Activated naive CD4-positive, alpha-beta T cell treated with anti-CD3 and anti-CD28 coated beads, Interleukin-2, amount 50 U/mL, for 24 hours (primary cell): ENCODE results near the gene TRIM52.

Experiments
- H3K27ac Mint-ChIP-seq: one replicate; pipeline ENCODE4 v1.8.0; 2021; ENCODE audit warnings: mild to moderate bottlenecking, mixed read lengths
- H3K27me3 Mint-ChIP-seq: one replicate; pipeline ENCODE4 v1.8.0; 2021; ENCODE audit warnings: mixed read lengths
- H3K36me3 Mint-ChIP-seq: one replicate; pipeline ENCODE4 v1.8.0; 2021; ENCODE audit warnings: mixed read lengths
- H3K4me1 Mint-ChIP-seq: one replicate; pipeline ENCODE4 v1.8.0; 2021; ENCODE audit warnings: mixed read lengths
- H3K4me3 Mint-ChIP-seq: one replicate; pipeline ENCODE4 v1.8.0; 2021; ENCODE audit warnings: mild to moderate bottlenecking, mixed read lengths
- H3K9me3 Mint-ChIP-seq: one replicate; pipeline ENCODE4 v1.8.0; 2021; ENCODE audit warnings: mixed read lengths

TRIM52 gene

GRCh38 chr5:181241393-181241975, 19.5 kb downstream of the TRIM52 start:
- Mint-ChIP-seq H3K27ac (peak overlapping the region; percentile 99), H3K9me3 (no peaks in the 10 kb centered on the region), H3K27me3 (no peaks in the 10 kb centered on the region), H3K36me3 (peaks cover 45% of the 10 kb centered on the region), H3K4me1 (peaks cover 56% of the 10 kb centered on the region), H3K4me3 (peak overlapping the region; percentile 96)

GRCh38 chr5:181239062-181239663, 21.8 kb downstream of the TRIM52 start:
- Mint-ChIP-seq H3K4me3 (peak overlapping the region; percentile 53), H3K27me3 (no peaks in the 10 kb centered on the region), H3K4me1 (peaks cover 38% of the 10 kb centered on the region), H3K36me3 (peaks cover 50% of the 10 kb centered on the region), H3K27ac (peak overlapping the region; percentile 74), H3K9me3 (no peaks in the 10 kb centered on the region)

- Mint-ChIP-seq H3K4me1 (peaks cover 33% of the 10 kb centered on the region), H3K27ac (peak overlapping the region; percentile 76), H3K9me3 (no peaks in the 10 kb centered on the region), H3K4me3 (peak overlapping the region; percentile 61), H3K36me3 (peaks cover 41% of the 10 kb centered on the region), H3K27me3 (no peaks in the 10 kb centered on the region)
Measured at GRCh38 chr5:181237729-181238385, 23.1 kb downstream of the TRIM52 start.

GRCh38 chr5:181236954-181237641, 23.8 kb downstream of the TRIM52 start:
- H3K27me3 Mint-ChIP-seq = no peaks in the 10 kb centered on the region
- no peaks in the 10 kb centered on the region for H3K9me3 Mint-ChIP-seq
- peak overlapping the region; percentile 15 for H3K4me3 Mint-ChIP-seq
- peak overlapping the region; percentile 78 for H3K27ac Mint-ChIP-seq
- H3K36me3 Mint-ChIP-seq = peaks cover 36% of the 10 kb centered on the region
- H3K4me1 Mint-ChIP-seq = peaks cover 35% of the 10 kb centered on the region

GRCh38 chr5:181236471-181236870, 24.5 kb downstream of the TRIM52 start:
- Mint-ChIP-seq H3K4me1 (peaks cover 31% of the 10 kb centered on the region), H3K4me3 (no peak overlapping the region)

GRCh38 chr5:181235689-181236366, 25.1 kb downstream of the TRIM52 start:
- Mint-ChIP-seq H3K9me3 (no peaks in the 10 kb centered on the region), H3K36me3 (peaks cover 28% of the 10 kb centered on the region), H3K27ac (peak overlapping the region; percentile 78), H3K4me1 (peaks cover 25% of the 10 kb centered on the region), H3K27me3 (no peaks in the 10 kb centered on the region), H3K4me3 (no peak overlapping the region)

More at GRCh38 chr5:181236471-181236870, 24.5 kb downstream of the TRIM52 start:
- peak overlapping the region; percentile 78 for H3K27ac Mint-ChIP-seq
- H3K36me3 Mint-ChIP-seq = peaks cover 31% of the 10 kb centered on the region
- H3K9me3 Mint-ChIP-seq = no peaks in the 10 kb centered on the region
- no peaks in the 10 kb centered on the region for H3K27me3 Mint-ChIP-seq

GRCh38 chr5:181235323-181235688, 25.6 kb downstream of the TRIM52 start:
- Mint-ChIP-seq H3K36me3 (peaks cover 28% of the 10 kb centered on the region), H3K27me3 (no peaks in the 10 kb centered on the region), H3K27ac (peak overlapping the region; percentile 78), H3K4me3 (no peak overlapping the region), H3K9me3 (no peaks in the 10 kb centered on the region), H3K4me1 (peaks cover 27% of the 10 kb centered on the region)

- no peaks in the 10 kb centered on the region for H3K27me3 Mint-ChIP-seq
- H3K27ac Mint-ChIP-seq = peak overlapping the region; percentile 78
- peaks cover 28% of the 10 kb centered on the region for H3K36me3 Mint-ChIP-seq
- H3K4me3 Mint-ChIP-seq = no peak overlapping the region
- H3K4me1 Mint-ChIP-seq = peaks cover 30% of the 10 kb centered on the region
- no peaks in the 10 kb centered on the region for H3K9me3 Mint-ChIP-seq
Measured at GRCh38 chr5:181234455-181235306, 26.3 kb downstream of the TRIM52 start.

GRCh38 chr5:181233801-181234454, 27.0 kb downstream of the TRIM52 start:
- H3K27ac Mint-ChIP-seq = no peak overlapping the region
- peaks cover 31% of the 10 kb centered on the region for H3K4me1 Mint-ChIP-seq
- peaks cover 23% of the 10 kb centered on the region for H3K36me3 Mint-ChIP-seq
- H3K27me3 Mint-ChIP-seq = no peaks in the 10 kb centered on the region
- H3K4me3 Mint-ChIP-seq = no peak overlapping the region
- no peaks in the 10 kb centered on the region for H3K9me3 Mint-ChIP-seq

GRCh38 chr5:181233088-181233800, 27.7 kb downstream of the TRIM52 start:
- Mint-ChIP-seq H3K27me3 (no peaks in the 10 kb centered on the region), H3K27ac (peak overlapping the region; percentile 37), H3K4me3 (no peak overlapping the region)

GRCh38 chr5:181232593-181232992, 28.4 kb downstream of the TRIM52 start:
- Mint-ChIP-seq H3K4me1 (peaks cover 21% of the 10 kb centered on the region), H3K9me3 (no peaks in the 10 kb centered on the region), H3K36me3 (peaks cover 15% of the 10 kb centered on the region), H3K4me3 (no peak overlapping the region), H3K27me3 (no peaks in the 10 kb centered on the region), H3K27ac (no peak overlapping the region)

More at GRCh38 chr5:181233088-181233800, 27.7 kb downstream of the TRIM52 start:
- H3K36me3 Mint-ChIP-seq = peaks cover 20% of the 10 kb centered on the region
- H3K4me1 Mint-ChIP-seq = peaks cover 26% of the 10 kb centered on the region
- H3K9me3 Mint-ChIP-seq = no peaks in the 10 kb centered on the region

GRCh38 chr5:181231432-181231831, 29.5 kb downstream of the TRIM52 start:
- no peak overlapping the region for H3K4me3 Mint-ChIP-seq
- H3K9me3 Mint-ChIP-seq = no peaks in the 10 kb centered on the region
- peaks cover 8% of the 10 kb centered on the region for H3K36me3 Mint-ChIP-seq
- H3K4me1 Mint-ChIP-seq = peaks cover 24% of the 10 kb centered on the region
- H3K27ac Mint-ChIP-seq = peak overlapping the region; percentile 84
- H3K27me3 Mint-ChIP-seq = no peaks in the 10 kb centered on the region

- peaks cover 31% of the 10 kb centered on the region for H3K4me1 Mint-ChIP-seq
- H3K27me3 Mint-ChIP-seq = no peaks in the 10 kb centered on the region
- no peak overlapping the region for H3K4me3 Mint-ChIP-seq
- peaks cover 8% of the 10 kb centered on the region for H3K36me3 Mint-ChIP-seq
- peak overlapping the region; percentile 81 for H3K27ac Mint-ChIP-seq
- no peaks in the 10 kb centered on the region for H3K9me3 Mint-ChIP-seq
Measured at GRCh38 chr5:181230551-181230950, 30.4 kb downstream of the TRIM52 start.

GRCh38 chr5:181229996-181230395, 30.9 kb downstream of the TRIM52 start:
- H3K36me3 Mint-ChIP-seq = peaks cover 4% of the 10 kb centered on the region

More at GRCh38 chr5:181229996-181230395, 30.9 kb downstream of the TRIM52 start:
- H3K9me3 Mint-ChIP-seq = no peaks in the 10 kb centered on the region
- H3K27ac Mint-ChIP-seq = no peak overlapping the region
- H3K4me3 Mint-ChIP-seq = no peak overlapping the region
- H3K4me1 Mint-ChIP-seq = peaks cover 36% of the 10 kb centered on the region
- no peaks in the 10 kb centered on the region for H3K27me3 Mint-ChIP-seq
